Measurements from ENCODE around the gene TMEM11. TPM values are rescaled to one million over a fixed set of nuclear protein-coding genes. Genes with fewer than 3 reads are reported as not detected.
A peak's percentile ranks its signal among the peaks of the same experiment; 100 is the strongest.
"Not testable (repeated sequence)": the region's sequence is repeated elsewhere in the genome, so short reads cannot be mapped to it uniquely, and the experiment has no call there.

TMEM11 gene
- total RNA-seq, 5 donors from 2014 or later (not counting 1 experiment from before 2014, with no cell fraction given): 12.9 to 22.9 (median 20.0) TPM

DNA sequence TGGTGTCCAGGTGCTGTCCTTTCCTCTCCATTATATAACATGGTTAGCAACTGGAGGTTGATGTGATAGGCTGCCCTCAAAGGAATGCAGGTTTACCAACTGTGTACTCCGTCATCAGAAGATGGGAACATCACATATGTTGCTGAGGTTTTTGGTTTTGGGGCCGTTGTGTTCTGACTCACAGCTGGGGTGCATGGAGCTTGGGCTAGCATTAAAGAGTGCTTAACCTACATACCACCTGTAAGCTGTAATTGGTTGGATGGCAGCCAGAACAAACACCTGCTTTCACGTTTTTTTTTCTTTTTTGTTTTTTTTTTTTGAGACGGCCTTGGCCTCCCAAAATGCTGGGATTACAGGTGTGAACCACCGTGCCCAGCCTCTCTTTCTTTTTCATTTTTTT, 20.9 kb downstream of the TMEM11 start:
- WGBS (ENCODE audit: insufficient coverage): no CpG with 5 or more reads among the region's 5 CpGs
- H3K27ac Mint-ChIP-seq: peak overlapping the region in 1 of 2 donors; percentile 28
- POLR2A ChIA-PET: interaction anchor here in 1 of 2 donors (0.6 kb wide), 1 partner anchor 73 kb away, joined by 3 read pairs; no protein-coding TSS in a partner anchor

DNA sequence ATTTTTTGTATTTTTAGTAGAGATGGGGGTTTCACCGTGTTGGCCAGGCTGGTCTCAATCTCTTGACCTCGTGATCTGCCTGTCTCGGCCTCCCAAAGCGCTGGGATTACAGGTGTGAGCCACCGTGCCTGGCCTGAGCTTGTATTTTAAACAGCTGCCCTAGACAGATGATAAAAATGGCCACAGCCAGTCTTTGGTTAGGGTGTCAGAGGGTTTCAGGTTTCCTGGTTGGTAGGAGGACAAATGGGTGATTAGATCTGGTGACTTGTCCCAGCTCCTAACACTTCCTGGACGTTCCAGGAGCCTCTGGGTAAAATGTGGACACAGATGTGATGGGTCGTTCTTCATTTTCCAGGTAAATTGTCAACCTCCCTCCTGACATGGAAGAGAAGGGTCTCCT, 21.5 kb downstream of the TMEM11 start:
- H3K27me3 Mint-ChIP-seq; H3K4me1 Mint-ChIP-seq; H3K4me1 ChIP-seq (ENCODE audit: control insufficient read depth in 1 of 2, extremely low read depth in 1 of 2, insufficient read depth in 2 of 2, low read length in 2 of 2); H3K9me3 Mint-ChIP-seq; H3K4me3 Mint-ChIP-seq; H3K27me3 ChIP-seq (replicated peaks in 1 of 2; ENCODE audit: control insufficient read depth in 2 of 2, extremely low read depth in 1 of 2, insufficient read depth in 2 of 2, low read length in 1 of 2); CTCF ChIA-PET; H3K27ac ChIP-seq (ENCODE audit: low read length); ATAC-seq (replicated peaks in 1 of 4); DNase-seq; H3K4me3 ChIP-seq (ENCODE audit: control insufficient read depth in 1 of 2, extremely low read depth in 1 of 2, low read length in 1 of 2); H3K9me3 ChIP-seq: not testable (repeated sequence)
- POLR2A ChIA-PET: interaction anchor here in 1 of 2 donors (0.6 kb wide), 1 partner anchor 73 kb away, joined by 3 read pairs; no protein-coding TSS in a partner anchor
- peaks cover 5 to 25% of the 10 kb centered on the region in 2 donors for H3K36me3 ChIP-seq (ENCODE audit: control insufficient read depth in 2 of 2, extremely low read depth in 1 of 2, insufficient read depth in 1 of 2, low read length in 1 of 2)
- 96% methylated on average over 6 of the region's 7 CpGs for WGBS (ENCODE audit: insufficient coverage)
- Mint-ChIP-seq H3K36me3 (peaks cover 29% of the 10 kb centered on the region), H3K27ac (peak overlapping the region in 1 of 2 donors; percentile 28)

More for the DNA sequence above, 20.9 kb downstream of the TMEM11 start:
- DNase-seq (no peak), ATAC-seq (replicated peaks in 1 of 4) (no peak)
- H3K4me3 ChIP-seq (ENCODE audit: control insufficient read depth in 1 of 2, extremely low read depth in 1 of 2, low read length in 1 of 2): no peak overlapping the region
- Mint-ChIP-seq H3K9me3 (no peaks in the 10 kb centered on the region), H3K27me3 (no peaks in the 10 kb centered on the region), H3K4me1 (peaks cover 0 to 7% (median 6%) of the 10 kb centered on the region in 3 donors), H3K4me3 (no peak overlapping the region), H3K36me3 (peaks cover 32% of the 10 kb centered on the region)
- CTCF ChIA-PET: no interaction called here
- no peaks in the 10 kb centered on the region for H3K27me3 ChIP-seq (replicated peaks in 1 of 2; ENCODE audit: control insufficient read depth in 2 of 2, extremely low read depth in 1 of 2, insufficient read depth in 2 of 2, low read length in 1 of 2)
- H3K36me3 ChIP-seq (ENCODE audit: control insufficient read depth in 2 of 2, extremely low read depth in 1 of 2, insufficient read depth in 1 of 2, low read length in 1 of 2): peaks cover 11 to 31% of the 10 kb centered on the region in 2 donors
- H3K27ac ChIP-seq (ENCODE audit: low read length): no peak overlapping the region
- H3K9me3 ChIP-seq: no peaks in the 10 kb centered on the region
- H3K4me1 ChIP-seq (ENCODE audit: control insufficient read depth in 1 of 2, extremely low read depth in 1 of 2, insufficient read depth in 2 of 2, low read length in 2 of 2): no peaks in the 10 kb centered on the region

DNA sequence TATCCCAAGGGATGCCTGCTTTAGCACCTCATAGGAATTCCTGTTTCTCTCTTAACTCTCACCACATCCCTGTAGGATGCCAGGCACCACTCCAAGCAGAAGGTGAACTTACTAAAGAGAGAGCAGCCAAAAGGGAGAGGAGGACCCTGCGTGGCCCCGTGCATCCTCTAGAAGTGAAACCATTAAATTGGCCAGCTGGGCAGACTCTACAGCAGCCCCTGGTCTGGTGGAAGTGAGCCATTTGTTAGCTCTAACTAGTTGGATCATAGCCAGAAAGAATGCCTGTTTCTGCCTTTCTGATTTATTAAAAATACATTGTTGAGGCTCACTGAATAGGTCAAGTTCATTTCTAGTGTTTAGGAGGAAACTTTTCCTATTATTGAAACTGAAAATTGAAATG, 22.3 kb downstream of the TMEM11 start:
- ATAC-seq (replicated peaks in 1 of 4) (no peak), DNase-seq (no peak)
- Mint-ChIP-seq H3K4me1 (peaks cover 0 to 7% (median 6%) of the 10 kb centered on the region in 3 donors), H3K36me3 (peaks cover 24% of the 10 kb centered on the region), H3K27me3 (no peaks in the 10 kb centered on the region), H3K27ac (peak overlapping the region in 1 of 2 donors; percentile 67), H3K4me3 (no peak overlapping the region), H3K9me3 (no peaks in the 10 kb centered on the region)
- WGBS (ENCODE audit: insufficient coverage): 95% methylated on average over 2 of the region's 2 CpGs
- Histone ChIP-seq H3K9me3 (no peaks in the 10 kb centered on the region), H3K27me3 (replicated peaks in 1 of 2; ENCODE audit: control insufficient read depth in 2 of 2, extremely low read depth in 1 of 2, insufficient read depth in 2 of 2, low read length in 1 of 2) (no peaks in the 10 kb centered on the region), H3K27ac (ENCODE audit: low read length) (no peak overlapping the region), H3K4me3 (ENCODE audit: control insufficient read depth in 1 of 2, extremely low read depth in 1 of 2, low read length in 1 of 2) (no peak overlapping the region), H3K36me3 (ENCODE audit: control insufficient read depth in 2 of 2, extremely low read depth in 1 of 2, insufficient read depth in 1 of 2, low read length in 1 of 2) (peaks cover 5 to 18% of the 10 kb centered on the region in 2 donors), H3K4me1 (ENCODE audit: control insufficient read depth in 1 of 2, extremely low read depth in 1 of 2, insufficient read depth in 2 of 2, low read length in 2 of 2) (no peaks in the 10 kb centered on the region)
- ChIA-PET POLR2A (interaction anchor here in 1 of 2 donors (0.6 kb wide), 1 partner anchor 265 kb away, joined by 9 read pairs; no protein-coding TSS in a partner anchor), CTCF (no interaction called here)

DNA sequence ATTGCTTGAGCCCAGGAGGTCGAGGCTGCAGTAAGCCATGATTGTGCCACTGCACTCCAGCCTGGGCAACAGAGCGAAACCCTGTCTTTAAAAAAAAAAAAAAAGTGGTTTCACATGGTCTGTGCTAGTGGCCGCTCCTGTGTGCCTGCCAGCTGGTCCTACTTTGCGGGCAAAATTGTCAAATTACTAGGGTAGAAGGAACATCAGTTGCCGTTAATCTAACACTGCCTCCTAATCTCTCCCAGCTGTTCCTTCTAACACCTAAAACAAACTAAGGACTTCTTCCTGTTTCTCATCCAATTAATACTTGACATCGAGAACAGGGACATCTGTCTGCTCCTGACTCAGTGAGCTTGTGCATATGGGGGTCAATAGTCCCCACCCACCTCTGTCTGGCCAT, 23.9 kb downstream of the TMEM11 start:
- no peak for DNase-seq
- H3K36me3 ChIP-seq (ENCODE audit: control insufficient read depth in 2 of 2, extremely low read depth in 1 of 2, insufficient read depth in 1 of 2, low read length in 1 of 2): peaks cover 9 to 29% of the 10 kb centered on the region in 2 donors
- Mint-ChIP-seq H3K27me3 (no peaks in the 10 kb centered on the region), H3K4me3 (no peak overlapping the region), H3K4me1 (peaks cover 3 to 7% (median 6%) of the 10 kb centered on the region in 3 donors), H3K27ac (no peak overlapping the region), H3K9me3 (no peaks in the 10 kb centered on the region), H3K36me3 (peaks cover 26% of the 10 kb centered on the region)
- H3K27ac ChIP-seq (ENCODE audit: low read length): no peak overlapping the region
- ChIA-PET CTCF (interaction anchor here in 1 of 2 donors (0.7 kb wide), 1 partner anchor 20 kb away, joined by 3 read pairs; no protein-coding TSS in a partner anchor), POLR2A (interaction anchor here in 1 of 2 donors (0.6 kb wide), 1 partner anchor 362 kb away, joined by 3 read pairs; no protein-coding TSS in a partner anchor)
- 93% methylated on average over 4 of the region's 6 CpGs for WGBS (ENCODE audit: insufficient coverage)
- no peaks in the 10 kb centered on the region for H3K4me1 ChIP-seq (ENCODE audit: control insufficient read depth in 1 of 2, extremely low read depth in 1 of 2, insufficient read depth in 2 of 2, low read length in 2 of 2)
- ATAC-seq (replicated peaks in 1 of 4): no peak
- H3K4me3 ChIP-seq (ENCODE audit: control insufficient read depth in 1 of 2, extremely low read depth in 1 of 2, low read length in 1 of 2): no peak overlapping the region
- no peaks in the 10 kb centered on the region for H3K9me3 ChIP-seq
- H3K27me3 ChIP-seq (replicated peaks in 1 of 2; ENCODE audit: control insufficient read depth in 2 of 2, extremely low read depth in 1 of 2, insufficient read depth in 2 of 2, low read length in 1 of 2): no peaks in the 10 kb centered on the region

DNA sequence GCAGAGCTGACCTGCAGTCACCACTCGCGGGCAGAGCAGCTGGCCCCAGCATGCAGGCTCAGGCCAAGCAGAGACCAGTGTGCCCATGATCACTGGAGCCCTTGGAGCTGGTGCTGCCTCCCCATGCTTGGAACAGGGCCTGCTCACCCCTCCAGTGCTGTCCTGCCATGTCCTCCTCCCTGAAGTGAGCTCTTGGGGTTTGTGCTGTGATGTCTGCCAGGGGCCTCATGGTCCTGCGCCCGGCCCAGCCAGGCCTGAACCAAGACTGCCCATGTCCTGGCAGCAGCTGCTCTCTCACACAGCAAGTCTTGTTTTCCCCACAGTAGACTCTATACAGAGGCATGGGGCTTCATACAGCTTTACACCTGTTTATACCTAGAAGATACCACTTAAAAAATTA, 24.6 kb downstream of the TMEM11 start:
- no peaks in the 10 kb centered on the region for H3K9me3 ChIP-seq
- no peak overlapping the region for H3K4me3 ChIP-seq (ENCODE audit: control insufficient read depth in 1 of 2, extremely low read depth in 1 of 2, low read length in 1 of 2)
- Mint-ChIP-seq H3K36me3 (peaks cover 31% of the 10 kb centered on the region), H3K4me1 (peaks cover 2 to 6% (median 3%) of the 10 kb centered on the region in 3 donors), H3K27me3 (no peaks in the 10 kb centered on the region), H3K4me3 (no peak overlapping the region), H3K9me3 (no peaks in the 10 kb centered on the region), H3K27ac (no peak overlapping the region)
- H3K27me3 ChIP-seq (replicated peaks in 1 of 2; ENCODE audit: control insufficient read depth in 2 of 2, extremely low read depth in 1 of 2, insufficient read depth in 2 of 2, low read length in 1 of 2): no peaks in the 10 kb centered on the region
- ATAC-seq (replicated peaks in 1 of 4) (no peak), DNase-seq (no peak)
- H3K27ac ChIP-seq (ENCODE audit: low read length): no peak overlapping the region
- ChIA-PET CTCF (interaction anchor here in 1 of 2 donors (0.7 kb wide), 1 partner anchor 20 kb away, joined by 3 read pairs; no protein-coding TSS in a partner anchor), POLR2A (no interaction called here)
- peaks cover 9 to 36% of the 10 kb centered on the region in 2 donors for H3K36me3 ChIP-seq (ENCODE audit: control insufficient read depth in 2 of 2, extremely low read depth in 1 of 2, insufficient read depth in 1 of 2, low read length in 1 of 2)
- H3K4me1 ChIP-seq (ENCODE audit: control insufficient read depth in 1 of 2, extremely low read depth in 1 of 2, insufficient read depth in 2 of 2, low read length in 2 of 2): no peaks in the 10 kb centered on the region
- WGBS (ENCODE audit: insufficient coverage): 98% methylated on average over 4 of the region's 4 CpGs

DNA sequence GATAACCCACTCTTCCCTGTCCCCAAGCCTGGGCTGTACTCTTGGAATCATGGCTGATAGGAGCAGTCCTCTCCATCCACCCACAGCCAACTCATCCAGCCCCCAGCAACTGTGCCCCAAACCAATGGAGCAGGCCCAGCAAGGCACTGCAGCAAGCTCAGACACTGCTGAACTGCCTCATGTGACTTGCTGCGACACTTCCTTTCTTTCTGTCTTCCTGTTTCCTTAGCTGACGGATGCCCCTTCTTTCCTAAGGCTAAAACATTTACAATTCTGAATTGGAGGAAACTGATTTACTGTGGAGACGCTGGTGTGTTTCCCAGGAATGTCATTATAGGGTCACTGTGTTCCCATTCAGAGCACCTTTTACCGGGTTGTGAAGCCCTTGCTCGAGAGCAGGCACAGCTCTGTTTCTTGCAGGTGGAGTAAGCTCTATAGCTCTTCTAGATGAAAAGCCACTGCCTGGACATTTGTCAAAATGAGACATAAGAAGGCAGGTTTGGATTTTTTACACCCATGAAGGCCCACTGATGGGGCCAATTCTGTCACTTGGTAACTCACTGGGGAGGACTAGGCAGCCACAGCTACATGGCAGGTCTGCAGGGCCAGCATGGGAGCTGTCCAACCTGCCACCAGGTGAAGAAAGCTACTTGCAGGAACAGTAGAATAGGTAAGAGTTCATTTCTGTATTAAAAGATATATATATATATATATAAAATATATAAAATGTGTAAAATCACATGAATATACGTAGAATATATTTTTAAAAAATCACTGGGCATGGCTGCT, 27.4 kb downstream of the TMEM11 start:
- no peak overlapping the region for H3K27ac Mint-ChIP-seq
- H3K36me3 ChIP-seq (ENCODE audit: control insufficient read depth in 2 of 2, extremely low read depth in 1 of 2, insufficient read depth in 1 of 2, low read length in 1 of 2): peaks cover 11 to 42% of the 10 kb centered on the region in 2 donors
- DNase-seq (no peak), ATAC-seq (replicated peaks in 1 of 4) (no peak)
- peaks cover 32% of the 10 kb centered on the region for H3K36me3 Mint-ChIP-seq
- ChIA-PET CTCF (no interaction called here), POLR2A (no interaction called here)
- H3K4me3 Mint-ChIP-seq: no peak overlapping the region
- no peaks in the 10 kb centered on the region for H3K27me3 Mint-ChIP-seq
- whole genome bisulfite sequencing (ENCODE audit: insufficient coverage): 92% methylated on average over 4 of the region's 6 CpGs
- H3K9me3 Mint-ChIP-seq: no peaks in the 10 kb centered on the region
- H3K27me3 ChIP-seq (replicated peaks in 1 of 2; ENCODE audit: control insufficient read depth in 2 of 2, extremely low read depth in 1 of 2, insufficient read depth in 2 of 2, low read length in 1 of 2): no peaks in the 10 kb centered on the region
- peaks cover 0 to 9% (median 3%) of the 10 kb centered on the region in 3 donors for H3K4me1 Mint-ChIP-seq
- H3K4me1 ChIP-seq (ENCODE audit: control insufficient read depth in 1 of 2, extremely low read depth in 1 of 2, insufficient read depth in 2 of 2, low read length in 2 of 2): no peaks in the 10 kb centered on the region
- no peaks in the 10 kb centered on the region for H3K9me3 ChIP-seq
- no peak overlapping the region for H3K4me3 ChIP-seq (ENCODE audit: control insufficient read depth in 1 of 2, extremely low read depth in 1 of 2, low read length in 1 of 2)
- H3K27ac ChIP-seq (ENCODE audit: low read length): no peak overlapping the region
